Lung (tissue), 12 donors: Measurements from ENCODE around the gene DNAJB6. TPM values are rescaled to one million over a fixed set of nuclear protein-coding genes. Genes with fewer than 3 reads are reported as not detected.

Source experiments
- ATAC-seq: fragments of 200-7000 bp; cut with Tn5 transposase; one replicate; pipeline ENCODE4 v1.9.1; 2020; ENCODE audit warnings: moderate number of reproducible peaks; ENCODE audit not compliant: insufficient read depth, low FRiP score
- DNase-seq, 3 donors: peaks; one replicate each; pipeline ENCODE4 v3.0.0-alpha.2; 2013 to 2017
- H3K27ac ChIP-seq, 2 donors: one replicate each; pipeline ENCODE4 v1.5.1; 2013; ENCODE audit warnings: mild to moderate bottlenecking in 2 of 2, moderate library complexity in 2 of 2, control low read depth in 1 of 2, inconsistent platforms in 1 of 2, low read depth in 1 of 2, low read length in 1 of 2
- H3K27me3 ChIP-seq, 3 donors: one replicate each; pipeline ENCODE4 v1.5.1; 2013; ENCODE audit warnings: low read length in 2 of 3; ENCODE audit not compliant: control insufficient read depth in 3 of 3, insufficient read depth in 3 of 3
- H3K36me3 ChIP-seq, 4 donors: one replicate each; pipeline ENCODE4 v1.5.1; 2013; ENCODE audit warnings: low read length in 4 of 4, mild to moderate bottlenecking in 1 of 4, moderate library complexity in 1 of 4; ENCODE audit not compliant: control insufficient read depth in 4 of 4, insufficient read depth in 4 of 4
- H3K4me1 ChIP-seq, 5 donors: one replicate each; pipeline ENCODE4 v1.5.1; 2013; ENCODE audit warnings: low read length in 5 of 5, mild to moderate bottlenecking in 2 of 5, moderate library complexity in 1 of 5; ENCODE audit not compliant: control insufficient read depth in 5 of 5, insufficient read depth in 5 of 5
- H3K4me3 ChIP-seq: one replicate; pipeline ENCODE4 v1.5.1; 2013; ENCODE audit warnings: mild to moderate bottlenecking, control low read depth, moderate library complexity
- H3K9ac ChIP-seq, 2 donors: one replicate each; pipeline ENCODE4 v1.5.1; 2013; ENCODE audit warnings: low read length in 2 of 2, control low read depth in 1 of 2; ENCODE audit not compliant: insufficient read depth in 1 of 2
- H3K9me3 ChIP-seq, 4 donors: one replicate each; pipeline ENCODE4 v1.5.1; 2013; ENCODE audit warnings: low read length in 3 of 4, mild to moderate bottlenecking in 1 of 4, moderate library complexity in 1 of 4; ENCODE audit not compliant: control insufficient read depth in 4 of 4, insufficient read depth in 3 of 4
- CTCF ChIP-seq: IDR thresholded peaks from 2 replicates; pipeline ENCODE4 v1.5.1; 2012; ENCODE audit warnings: mild to moderate bottlenecking; ENCODE audit errors: control extremely low read depth, extremely low read depth
- WGBS, 2 donors: extraction: QIAGEN DNeasy Blood & Tissue Kit; methylation state at CpG; one replicate each; pipeline ENCODE4 v1.1.7; 2013; 5-methylcytosine and 5-hydroxymethylcytosine counted together
- polyA plus RNA-seq, 2 donors: library from polyadenylated mRNA; stranded (reverse); fragments of 200-250 nt; gene quantifications; one replicate each; pipeline ENCODE4 v1.2.1, GENCODE V29; 2013
- total RNA-seq, 2 donors: library from RNA; depleted of rRNA in 1 of 2; stranded (reverse); fragments of >200 nt in 1 of 2; gene quantifications; one replicate each; pipeline ENCODE4 v1.2.1, GENCODE V29; 2014 to 2021
- donor health status: control.
- donor health status: control.
- donor health status: Bipolar disorder and iron deficiency.
- donor health status: healthy.
- donor health status: DM: yes; HTN: yes; CAD: no.

The DNAJB6 gene
- total and polyA plus RNA-seq, 4 donors, result 58.1 to 117 (median 83.0) TPM

GRCh38 chr7:157352516-157352915 is 15.7 kb downstream of the DNAJB6 start:
- 23 to 49% methylated on average over 6 of the region's 6 CpGs for WGBS, 2 donors
- Histone ChIP-seq H3K36me3 (peaks cover 0 to 4% (median under 1%) of the 10 kb centered on the region in 4 donors), H3K27ac (no peak overlapping the region), H3K9me3 (no peaks in the 10 kb centered on the region), H3K4me1 (peaks cover 2 to 40% (median 7%) of the 10 kb centered on the region in 5 donors), H3K27me3 (no peaks in the 10 kb centered on the region), H3K4me3 (no peak overlapping the region), H3K9ac (no peak overlapping the region)
- ATAC-seq, result no peak
- TF ChIP-seq CTCF, result no peak
- no peak for DNase-seq

- Histone ChIP-seq H3K36me3 (peaks cover 0 to 20% (median 7%) of the 10 kb centered on the region in 4 donors), H3K27ac (peak overlapping the region; percentile 48 to 74), H3K9ac (no peak overlapping the region), H3K4me3 (no peak overlapping the region), H3K9me3 (no peaks in the 10 kb centered on the region), H3K27me3 (no peaks in the 10 kb centered on the region), H3K4me1 (peaks cover 2 to 36% (median 7%) of the 10 kb centered on the region in 5 donors)
- ATAC-seq, result no peak
- peak in 1 of 3 donors; percentile 19 for DNase-seq
- 58 to 68% methylated on average over 15 of the region's 15 CpGs for WGBS, 2 donors
- no peak for TF ChIP-seq CTCF
These were observed 19.1 kb downstream of the DNAJB6 start for GRCh38 chr7:157355784-157356511.

DNA sequence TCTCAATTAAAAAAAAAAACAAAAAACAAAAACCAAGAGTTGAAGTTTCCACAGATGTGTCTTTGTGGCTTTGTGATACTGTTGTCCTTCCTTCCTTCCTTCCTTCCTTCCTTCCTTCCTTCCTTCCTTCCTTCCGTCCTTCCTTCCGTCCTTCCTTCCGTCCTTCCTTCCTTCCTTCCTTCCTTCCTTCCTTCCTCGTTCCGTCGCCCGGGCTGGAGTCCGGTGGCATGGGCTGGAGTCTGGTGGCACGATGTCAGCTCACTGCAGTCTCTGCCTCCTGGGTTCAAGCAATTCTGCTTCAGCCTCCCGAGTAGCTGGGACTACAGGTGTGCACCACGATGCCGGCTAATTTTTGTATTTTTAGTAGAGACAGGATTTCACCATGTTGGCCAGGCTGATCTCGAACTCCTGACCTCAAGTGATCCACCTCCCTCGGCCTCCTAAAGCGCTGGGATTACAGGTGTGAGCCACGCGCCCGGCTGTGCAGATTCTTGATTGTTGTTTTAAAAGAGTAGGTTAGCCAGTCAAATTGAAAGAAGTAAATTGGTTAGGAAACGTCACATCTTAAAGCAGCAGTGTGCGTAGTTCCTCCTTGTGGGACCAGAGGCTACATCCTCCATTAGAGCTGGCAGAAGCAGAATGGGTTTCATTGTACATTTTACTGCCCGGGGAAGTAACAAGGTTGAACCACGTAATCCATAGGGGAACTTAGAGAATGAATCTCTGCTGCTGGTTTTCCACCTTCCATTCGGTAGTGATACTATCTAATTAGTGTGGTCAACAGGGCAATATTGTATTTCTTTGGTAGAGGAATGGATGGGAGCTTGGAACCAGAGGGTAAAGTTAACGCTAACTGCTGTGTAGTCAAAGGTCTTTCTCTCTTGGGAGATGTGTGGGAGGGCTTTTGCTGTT is 20.6 kb downstream of the DNAJB6 start:
- no peak for DNase-seq

More for the DNA sequence above, 20.6 kb downstream of the DNAJB6 start:
- H3K9ac ChIP-seq, result no peak overlapping the region
- no peaks in the 10 kb centered on the region for H3K9me3 ChIP-seq
- H3K36me3 ChIP-seq, result peaks cover 0 to 23% (median 7%) of the 10 kb centered on the region in 4 donors
- no peak for ATAC-seq
- H3K4me1 ChIP-seq, result peaks cover 2 to 34% (median 7%) of the 10 kb centered on the region in 5 donors
- TF ChIP-seq CTCF, result no peak
- no peaks in the 10 kb centered on the region for H3K27me3 ChIP-seq
- 73 to 74% methylated on average over 21 to 22 of the region's 24 CpGs for WGBS, 2 donors
- no peak overlapping the region for H3K4me3 ChIP-seq
- H3K27ac ChIP-seq, result peak overlapping the region in 1 of 2 donors; percentile 73
